ENCODE results near the gene NLK.

NLK gene

DNA sequence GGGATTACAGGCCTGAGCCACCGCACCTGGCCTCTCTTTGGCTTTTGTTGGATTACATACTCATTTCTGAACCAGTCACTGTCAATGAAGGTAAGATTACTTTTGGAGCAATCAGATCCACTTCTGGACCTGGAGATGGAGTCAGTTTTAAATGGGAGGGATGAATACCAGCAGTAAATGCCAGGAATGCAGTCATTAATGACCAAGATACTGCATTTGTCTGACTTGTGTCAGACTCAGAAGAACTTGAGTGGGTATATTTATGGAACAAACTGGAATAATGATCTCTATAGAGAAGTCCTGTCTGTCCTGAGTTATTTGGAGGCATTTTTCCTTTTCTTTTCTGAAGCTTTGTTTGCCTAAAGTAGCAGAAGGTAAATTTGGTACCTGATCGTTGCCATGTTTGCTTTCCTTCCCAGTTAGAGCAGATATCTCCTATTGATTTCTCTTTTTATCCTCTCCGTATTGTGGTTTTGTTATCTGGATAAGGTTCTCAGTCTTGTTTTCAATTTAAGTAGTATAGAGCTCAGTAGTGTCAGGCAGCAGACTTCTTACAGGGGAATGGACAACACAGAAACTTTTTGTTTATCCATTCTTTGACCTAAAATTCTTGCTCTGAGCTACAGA lies 10.7 kb downstream of the NLK start:
- ChIA-PET CTCF (interaction anchor here (0.6 kb wide), 1 partner anchor 346 kb away, joined by 3 read pairs; no protein-coding TSS in a partner anchor), POLR2A (ENCODE audit: low non-redundant PET) (no interaction called here)
- DNase-seq (ENCODE audit: low spot score): no peak
- no peak overlapping the region for H3K27ac ChIP-seq
- TF ChIP-seq CTCF (conservative IDR thresholded peaks at IDR 0.05; ENCODE audit: low read depth): no peak

- ChIA-PET POLR2A (ENCODE audit: low non-redundant PET) (no interaction called here), CTCF (interaction anchor here (0.6 kb wide), 1 partner anchor 346 kb away, joined by 3 read pairs; no protein-coding TSS in a partner anchor)
Observed at GRCh38 chr17:28053725-28054124, 11.2 kb downstream of the NLK start.

GRCh38 chr17:28055546-28056275 lies 13.2 kb downstream of the NLK start:
- CTCF ChIA-PET: no interaction called here
- POLR2A ChIA-PET (ENCODE audit: low non-redundant PET): interaction anchor here (0.7 kb wide), 2 partner anchors 14 to 203 kb away, joined by 5 read pairs; no protein-coding TSS in a partner anchor

More at GRCh38 chr17:28053725-28054124, 11.2 kb downstream of the NLK start:
- no peak for TF ChIP-seq CTCF (conservative IDR thresholded peaks at IDR 0.05; ENCODE audit: low read depth)
- DNase-seq (ENCODE audit: low spot score): no peak
- H3K27ac ChIP-seq: no peak overlapping the region

DNA sequence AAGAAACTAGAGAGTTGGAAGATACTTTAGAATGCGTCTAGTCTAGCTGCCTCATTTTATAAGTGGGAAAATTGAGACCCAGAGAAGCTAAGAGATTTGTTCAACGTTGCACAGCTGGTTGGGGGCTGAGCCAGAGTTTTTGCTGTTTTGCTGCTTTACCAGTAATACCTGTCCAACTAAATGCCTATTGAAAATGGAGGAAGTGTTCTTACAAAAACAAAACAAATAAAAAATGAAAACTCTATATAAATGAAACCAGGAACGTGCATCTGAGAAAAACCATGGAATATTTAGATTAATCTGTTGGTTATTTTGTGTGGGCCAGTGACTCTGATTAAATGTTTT lies 13.8 kb downstream of the NLK start:
- H3K27ac ChIP-seq: no peak overlapping the region
- TF ChIP-seq CTCF (conservative IDR thresholded peaks at IDR 0.05; ENCODE audit: low read depth): no peak
- POLR2A ChIA-PET (ENCODE audit: low non-redundant PET): no interaction called here
- CTCF ChIA-PET: no interaction called here
- no peak for DNase-seq (ENCODE audit: low spot score)

More at GRCh38 chr17:28055546-28056275, 13.2 kb downstream of the NLK start:
- no peak overlapping the region for H3K27ac ChIP-seq
- no peak for TF ChIP-seq CTCF (conservative IDR thresholded peaks at IDR 0.05; ENCODE audit: low read depth)
- no peak for DNase-seq (ENCODE audit: low spot score)

- H3K27ac ChIP-seq: no peak overlapping the region
- DNase-seq (ENCODE audit: low spot score): peak; percentile 26
- POLR2A ChIA-PET (ENCODE audit: low non-redundant PET): no interaction called here
- CTCF ChIA-PET: interaction anchor here (0.6 kb wide), 1 partner anchor 16 kb away, joined by 3 read pairs; no protein-coding TSS in a partner anchor
- TF ChIP-seq CTCF (conservative IDR thresholded peaks at IDR 0.05; ENCODE audit: low read depth): no peak
Observed at GRCh38 chr17:28057731-28058246, 15.3 kb downstream of the NLK start.

DNA sequence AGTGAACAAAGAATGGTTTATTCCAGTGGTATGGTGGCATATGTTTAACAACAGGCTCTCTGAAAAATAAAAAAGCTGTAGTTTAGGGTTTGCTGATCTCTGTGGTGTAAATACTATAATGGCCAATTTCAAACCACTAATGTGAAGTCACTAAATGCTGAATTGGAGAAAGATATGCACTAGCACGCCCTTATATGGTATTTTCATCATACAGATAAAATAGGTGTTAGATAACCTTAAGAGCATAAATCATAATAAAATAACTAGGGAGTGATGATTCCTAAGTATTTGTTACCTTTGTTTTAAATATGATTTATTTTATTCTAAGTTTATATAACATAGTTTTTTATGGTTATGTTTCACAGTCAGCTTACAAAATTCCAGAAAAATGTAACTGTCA lies 17.2 kb downstream of the NLK start:
- ChIA-PET POLR2A (ENCODE audit: low non-redundant PET) (no interaction called here), CTCF (interaction anchor here (1.1 kb wide), 1 partner anchor 166 kb away, joined by 3 read pairs; no protein-coding TSS in a partner anchor)
- no peak for TF ChIP-seq CTCF (conservative IDR thresholded peaks at IDR 0.05; ENCODE audit: low read depth)
- DNase-seq (ENCODE audit: low spot score): no peak
- H3K27ac ChIP-seq: no peak overlapping the region
